HL-60 (cell line): ENCODE data around the gene FIGNL2.

Source experiments
- DNase-seq, 2 experiments: peaks; one replicate each; pipeline ENCODE4 v3.0.0-alpha.2; 2010 to 2020; ENCODE audit warnings: low read depth in 1 of 2, low spot score in 1 of 2
- H3K27ac ChIP-seq: fragments of 250-450 bp; sonication (Bioruptor Pico); replicated peaks from 2 replicates; pipeline ENCODE4 v1.5.1; 2020; ENCODE audit warnings: mild to moderate bottlenecking, moderate library complexity
- H3K27me3 ChIP-seq: fragments of 250-450 bp; sonication (Bioruptor Pico); 2 replicates; pipeline ENCODE4 v1.5.1; 2021; ENCODE audit warnings: mild to moderate bottlenecking, moderate library complexity; ENCODE audit not compliant: insufficient read depth, poor library complexity, severe bottlenecking
- H3K4me3 ChIP-seq: replicated peaks from 2 replicates; pipeline ENCODE4 v1.5.1; 2011; ENCODE audit warnings: mild to moderate bottlenecking, control low read depth, low read length; ENCODE audit not compliant: insufficient read depth
- GABPA ChIP-seq: IDR thresholded peaks from 2 replicates; pipeline ENCODE4 v1.6.1; 2012; ENCODE audit warnings: low read depth
- POLR2AphosphoS5 ChIP-seq: IDR thresholded peaks from 2 replicates; pipeline ENCODE4 v1.6.1; 2012; ENCODE audit warnings: low read depth
- SPI1 ChIP-seq: IDR thresholded peaks from 2 replicates; pipeline ENCODE4 v1.6.1; 2012; ENCODE audit warnings: low read depth, mild to moderate bottlenecking, borderline replicate concordance
- TF ChIP-seq, protein P1 (sequence below): IDR thresholded peaks from one replicate; pipeline ENCODE4 v1.5.1; 2011; ENCODE audit warnings: low read length, control low read depth, inconsistent platforms; ENCODE audit not compliant: insufficient read depth
- TF ChIP-seq, protein P2 (sequence below): IDR thresholded peaks from 2 replicates; pipeline ENCODE4 v1.6.1; 2012; ENCODE audit warnings: low read depth; ENCODE audit not compliant: insufficient replicate concordance

FIGNL2 gene

DNA sequence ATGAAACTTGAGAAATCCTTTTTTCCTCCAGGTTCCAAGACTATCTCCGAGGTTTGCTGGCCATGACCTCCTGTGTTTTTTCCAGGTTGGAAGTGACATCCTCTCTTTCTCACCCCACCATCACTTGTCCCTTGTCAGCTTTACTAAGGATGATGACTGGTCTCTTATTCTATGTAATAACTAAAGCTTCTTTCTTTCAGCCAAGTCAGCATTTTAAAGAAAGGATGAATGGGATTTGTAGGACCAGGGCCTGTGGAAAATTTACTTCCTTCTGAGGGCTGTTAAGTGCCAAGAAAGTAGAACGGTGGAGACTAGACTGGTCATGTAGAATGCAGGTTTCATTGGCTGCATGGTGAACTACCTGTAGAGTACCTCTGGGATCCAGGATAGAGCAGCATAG lies 73.6 kb downstream of the FIGNL2 start:
- no peaks in the 10 kb centered on the region for H3K27me3 ChIP-seq
- no peak for DNase-seq
- H3K4me3 ChIP-seq = no peak overlapping the region
- TF ChIP-seq GABPA (no peak), SPI1 (no peak), POLR2AphosphoS5 (no peak)
- TF ChIP-seq, protein P1, sequence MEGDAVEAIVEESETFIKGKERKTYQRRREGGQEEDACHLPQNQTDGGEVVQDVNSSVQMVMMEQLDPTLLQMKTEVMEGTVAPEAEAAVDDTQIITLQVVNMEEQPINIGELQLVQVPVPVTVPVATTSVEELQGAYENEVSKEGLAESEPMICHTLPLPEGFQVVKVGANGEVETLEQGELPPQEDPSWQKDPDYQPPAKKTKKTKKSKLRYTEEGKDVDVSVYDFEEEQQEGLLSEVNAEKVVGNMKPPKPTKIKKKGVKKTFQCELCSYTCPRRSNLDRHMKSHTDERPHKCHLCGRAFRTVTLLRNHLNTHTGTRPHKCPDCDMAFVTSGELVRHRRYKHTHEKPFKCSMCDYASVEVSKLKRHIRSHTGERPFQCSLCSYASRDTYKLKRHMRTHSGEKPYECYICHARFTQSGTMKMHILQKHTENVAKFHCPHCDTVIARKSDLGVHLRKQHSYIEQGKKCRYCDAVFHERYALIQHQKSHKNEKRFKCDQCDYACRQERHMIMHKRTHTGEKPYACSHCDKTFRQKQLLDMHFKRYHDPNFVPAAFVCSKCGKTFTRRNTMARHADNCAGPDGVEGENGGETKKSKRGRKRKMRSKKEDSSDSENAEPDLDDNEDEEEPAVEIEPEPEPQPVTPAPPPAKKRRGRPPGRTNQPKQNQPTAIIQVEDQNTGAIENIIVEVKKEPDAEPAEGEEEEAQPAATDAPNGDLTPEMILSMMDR = no peak
- TF ChIP-seq, protein P2, sequence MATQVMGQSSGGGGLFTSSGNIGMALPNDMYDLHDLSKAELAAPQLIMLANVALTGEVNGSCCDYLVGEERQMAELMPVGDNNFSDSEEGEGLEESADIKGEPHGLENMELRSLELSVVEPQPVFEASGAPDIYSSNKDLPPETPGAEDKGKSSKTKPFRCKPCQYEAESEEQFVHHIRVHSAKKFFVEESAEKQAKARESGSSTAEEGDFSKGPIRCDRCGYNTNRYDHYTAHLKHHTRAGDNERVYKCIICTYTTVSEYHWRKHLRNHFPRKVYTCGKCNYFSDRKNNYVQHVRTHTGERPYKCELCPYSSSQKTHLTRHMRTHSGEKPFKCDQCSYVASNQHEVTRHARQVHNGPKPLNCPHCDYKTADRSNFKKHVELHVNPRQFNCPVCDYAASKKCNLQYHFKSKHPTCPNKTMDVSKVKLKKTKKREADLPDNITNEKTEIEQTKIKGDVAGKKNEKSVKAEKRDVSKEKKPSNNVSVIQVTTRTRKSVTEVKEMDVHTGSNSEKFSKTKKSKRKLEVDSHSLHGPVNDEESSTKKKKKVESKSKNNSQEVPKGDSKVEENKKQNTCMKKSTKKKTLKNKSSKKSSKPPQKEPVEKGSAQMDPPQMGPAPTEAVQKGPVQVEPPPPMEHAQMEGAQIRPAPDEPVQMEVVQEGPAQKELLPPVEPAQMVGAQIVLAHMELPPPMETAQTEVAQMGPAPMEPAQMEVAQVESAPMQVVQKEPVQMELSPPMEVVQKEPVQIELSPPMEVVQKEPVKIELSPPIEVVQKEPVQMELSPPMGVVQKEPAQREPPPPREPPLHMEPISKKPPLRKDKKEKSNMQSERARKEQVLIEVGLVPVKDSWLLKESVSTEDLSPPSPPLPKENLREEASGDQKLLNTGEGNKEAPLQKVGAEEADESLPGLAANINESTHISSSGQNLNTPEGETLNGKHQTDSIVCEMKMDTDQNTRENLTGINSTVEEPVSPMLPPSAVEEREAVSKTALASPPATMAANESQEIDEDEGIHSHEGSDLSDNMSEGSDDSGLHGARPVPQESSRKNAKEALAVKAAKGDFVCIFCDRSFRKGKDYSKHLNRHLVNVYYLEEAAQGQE = no peak
- no peak overlapping the region for H3K27ac ChIP-seq

DNA sequence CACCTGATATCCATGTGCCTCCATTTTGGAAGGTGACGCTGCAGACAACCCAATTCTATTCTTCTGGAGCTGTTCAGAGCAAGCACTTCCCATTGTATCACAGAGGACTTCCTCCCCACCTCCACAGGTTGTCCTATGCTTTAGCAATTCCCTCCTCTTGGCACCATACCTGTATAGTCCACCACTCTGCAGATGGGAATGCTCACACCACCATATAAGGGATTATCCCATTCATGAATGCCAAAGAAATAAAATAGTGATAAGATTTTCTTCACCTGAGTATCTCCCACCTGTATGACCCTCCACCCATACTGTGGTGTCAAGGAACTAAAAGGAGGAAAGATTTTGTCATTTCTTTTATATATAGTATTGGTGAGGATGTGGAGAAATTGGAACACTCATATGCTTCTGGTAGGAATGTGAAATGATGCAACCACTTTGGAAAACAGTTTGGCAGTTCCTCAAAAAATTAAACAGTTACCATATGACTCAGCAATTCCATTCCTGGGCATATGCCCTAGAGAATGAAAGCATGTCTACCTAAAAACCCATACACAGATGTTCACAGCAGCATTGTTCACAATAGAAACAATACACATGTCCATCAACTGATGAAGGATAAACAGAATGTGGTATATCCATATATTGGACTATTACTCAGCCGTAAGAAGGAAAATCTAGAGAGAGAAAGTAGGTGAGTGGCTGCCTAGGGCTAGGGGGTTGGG lies 75.2 kb downstream of the FIGNL2 start:
- Histone ChIP-seq H3K27me3 (no peaks in the 10 kb centered on the region), H3K27ac (no peak overlapping the region), H3K4me3 (no peak overlapping the region)
- TF ChIP-seq POLR2AphosphoS5 (no peak), SPI1 (peak; percentile 54; the same call in 1 of the 2 replicates)
- DNase-seq = peak; percentile 5 to 23

DNA sequence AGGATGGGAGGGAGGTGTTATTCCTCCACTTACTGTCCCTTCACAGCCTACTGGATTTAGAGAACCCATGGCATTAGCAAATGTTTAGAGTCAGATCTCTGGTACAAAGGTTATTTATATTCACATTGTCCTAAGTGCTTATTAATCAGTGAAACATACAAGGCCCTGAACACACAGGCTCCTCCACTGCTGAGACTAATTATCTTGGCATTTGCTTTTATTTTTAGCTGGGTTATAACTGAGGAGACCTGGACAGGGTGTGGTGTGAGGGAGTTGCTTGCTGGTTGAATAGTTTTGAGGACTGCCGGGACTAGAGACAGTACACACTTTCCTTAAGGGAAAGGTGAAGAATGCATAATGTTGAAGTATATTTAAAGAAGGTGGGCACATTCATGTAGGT lies 77.5 kb downstream of the FIGNL2 start:
- no peak for DNase-seq
- H3K27ac ChIP-seq = no peak overlapping the region
- peaks cover 2% of the 10 kb centered on the region for H3K27me3 ChIP-seq
- TF ChIP-seq, protein P2 = no peak
- TF ChIP-seq POLR2AphosphoS5 = no peak
- TF ChIP-seq, protein P1 = no peak
- TF ChIP-seq GABPA = no peak
- TF ChIP-seq SPI1 = no peak
- H3K4me3 ChIP-seq = no peak overlapping the region
